ENCODE results near the gene RPS19BP1. TPM values are rescaled to one million over a fixed set of nuclear protein-coding genes. Genes with fewer than 3 reads are reported as not detected.

The RPS19BP1 gene
- polyA plus RNA-seq, 1 of the 3 experiments (the other 2 are of a cell fraction): 97.2 TPM

DNA sequence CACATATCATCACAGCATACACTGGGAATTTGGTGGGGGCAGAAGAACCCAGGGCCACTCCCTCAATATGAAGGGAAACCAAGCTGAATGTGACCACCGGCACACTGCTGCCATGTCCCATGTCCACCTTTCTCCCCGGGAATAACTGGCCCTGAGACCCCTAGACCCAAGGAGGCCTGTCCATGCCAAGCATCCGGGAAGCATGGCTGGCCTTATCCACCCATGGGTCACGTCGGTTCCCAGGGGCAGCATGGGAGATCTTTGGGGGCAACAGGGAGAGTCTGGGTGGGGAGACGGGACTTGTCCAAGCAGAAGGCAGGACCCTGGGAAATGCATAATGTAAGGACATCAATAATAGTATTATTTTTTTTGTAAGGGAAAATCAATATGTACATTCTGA is 40.9 kb downstream of the RPS19BP1 start:
- no peaks in the 10 kb centered on the region for H3K27me3 ChIP-seq (ENCODE audit: insufficient read depth)
- H2AFZ ChIP-seq (ENCODE audit: low read depth): no peak overlapping the region
- no peaks in the 10 kb centered on the region for H3K9me3 ChIP-seq
- peaks cover 0 to 5% of the 10 kb centered on the region in 2 experiments; a peak in 1 of 4 replicates for H3K4me1 ChIP-seq (ENCODE audit: control insufficient read depth in 1 of 2, insufficient read depth in 2 of 2, low read depth in 1 of 2, low read length in 1 of 2)
- no peak overlapping the region for H3K27ac ChIP-seq (ENCODE audit: low read depth in 2 of 2, low read length in 1 of 2)
- no peak overlapping the region for H3K9ac ChIP-seq
- no peaks in the 10 kb centered on the region for H3K9me2 ChIP-seq
- no peaks in the 10 kb centered on the region for H3K36me3 ChIP-seq (replicated peaks in 1 of 2; ENCODE audit: control insufficient read depth in 1 of 2, insufficient read depth in 2 of 2, low read length in 1 of 2)
- WGBS (ENCODE audit: low lambda C conversion rate): 100% methylated on average over 1 of the region's 6 CpGs
- no peak for DNase-seq
- H4K20me1 ChIP-seq (ENCODE audit: insufficient read depth): no peaks in the 10 kb centered on the region
- no peak overlapping the region for H3K4me2 ChIP-seq
- no peak overlapping the region for H3K4me3 ChIP-seq (ENCODE audit: low read depth in 2 of 2, low read length in 1 of 2)
- H3K79me2 ChIP-seq (ENCODE audit: insufficient read depth): no peaks in the 10 kb centered on the region
- TF ChIP-seq ELF1 (IDR thresholded peaks at IDR 0.05): no peak
- no peak for TF ChIP-seq EP300 (IDR thresholded peaks at IDR 0.05; ENCODE audit: borderline replicate concordance in 1 of 2, low read depth in 1 of 2, low read length in 1 of 2)
- TF ChIP-seq FOXJ3 (CRISPR knock-in tag; IDR thresholded peaks at IDR 0.05): no peak
- TF ChIP-seq RCOR1 (IDR thresholded peaks at IDR 0.05; ENCODE audit: low read length): no peak
- ChIA-PET POLR2A (interaction anchor here (1.7 kb wide), 1 partner anchor 10 kb away, joined by 4 read pairs; the partner anchor contains the start of gene MIEF1), CTCF (interaction anchor here (1.2 to 3.3 kb wide), 2 partner anchors 25 to 38 kb away, joined by 5 to 18 read pairs; no protein-coding TSS in a partner anchor)
- H3F3A ChIP-seq (replicated peaks; ENCODE audit: insufficient read depth): no peaks in the 10 kb centered on the region

DNA sequence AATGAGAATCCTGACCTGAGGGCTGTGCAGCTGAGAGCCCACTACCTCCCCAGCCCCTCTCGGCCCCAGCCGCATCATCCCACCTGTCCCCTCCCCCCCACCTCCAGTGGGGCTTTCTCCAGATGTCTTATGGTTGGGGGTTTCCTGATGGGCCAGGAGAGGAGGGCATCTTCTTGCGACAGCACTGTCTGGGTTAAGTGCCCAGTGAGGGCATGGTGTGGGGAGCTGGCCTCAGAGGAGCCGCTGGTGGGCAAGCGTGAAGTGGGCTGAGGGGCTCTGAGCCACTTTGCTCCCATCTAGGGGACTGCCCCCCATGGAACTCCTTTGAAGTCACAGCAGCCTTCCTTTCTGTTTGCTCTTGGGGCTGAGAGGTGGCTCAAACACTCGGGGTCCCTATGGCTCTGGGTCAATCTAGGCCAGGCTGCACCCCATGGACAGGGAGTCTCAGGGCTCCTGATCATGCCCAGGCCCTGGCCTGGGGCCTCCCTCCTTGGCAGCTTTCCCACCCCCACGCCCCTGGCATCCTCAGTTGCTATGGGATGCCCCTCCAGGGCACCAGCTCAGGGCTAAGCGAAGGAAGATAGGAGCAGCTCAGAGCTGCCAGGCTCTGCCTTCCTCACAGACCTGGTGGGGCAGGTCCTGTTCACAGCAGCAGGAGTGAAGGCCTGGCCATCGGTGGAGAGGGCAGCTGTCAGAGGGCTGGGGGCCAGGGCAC is 41.4 kb downstream of the RPS19BP1 start:
- Histone ChIP-seq H3K9ac (no peak overlapping the region), H3K4me3 (ENCODE audit: low read depth in 2 of 2, low read length in 1 of 2) (no peak overlapping the region), H3K36me3 (replicated peaks in 1 of 2; ENCODE audit: control insufficient read depth in 1 of 2, insufficient read depth in 2 of 2, low read length in 1 of 2) (no peaks in the 10 kb centered on the region), H3K79me2 (ENCODE audit: insufficient read depth) (no peaks in the 10 kb centered on the region), H3K4me1 (ENCODE audit: control insufficient read depth in 1 of 2, insufficient read depth in 2 of 2, low read depth in 1 of 2, low read length in 1 of 2) (peaks cover 0 to under 1% of the 10 kb centered on the region in 2 experiments; a peak in 1 of 4 replicates), H3F3A (replicated peaks; ENCODE audit: insufficient read depth) (no peaks in the 10 kb centered on the region), H3K27me3 (ENCODE audit: insufficient read depth) (no peaks in the 10 kb centered on the region), H3K9me3 (no peaks in the 10 kb centered on the region), H3K9me2 (no peaks in the 10 kb centered on the region), H3K4me2 (no peak overlapping the region), H2AFZ (ENCODE audit: low read depth) (no peak overlapping the region), H4K20me1 (ENCODE audit: insufficient read depth) (no peaks in the 10 kb centered on the region), H3K27ac (ENCODE audit: low read depth in 2 of 2, low read length in 1 of 2) (no peak overlapping the region)
- ChIA-PET CTCF (interaction anchor here (1.2 to 3.3 kb wide), 4 partner anchors 16 to 38 kb away, joined by 3 to 18 read pairs (median 6); no protein-coding TSS in a partner anchor), POLR2A (interaction anchor here (1.5 to 1.7 kb wide), 2 partner anchors 11 to 32 kb away, joined by 4 to 7 read pairs; partner anchors contain the start of gene MIEF1)
- no CpG with 5 or more reads among the region's 9 CpGs for WGBS (ENCODE audit: low lambda C conversion rate)
- no peak for DNase-seq
- TF ChIP-seq FOXM1 (IDR thresholded peaks at IDR 0.05; ENCODE audit: low read depth) (no peak), RAD21 (IDR thresholded peaks at IDR 0.05; ENCODE audit: low read length) (no peak), RXRA (IDR thresholded peaks at IDR 0.05; ENCODE audit: borderline replicate concordance, low read depth) (no peak), SMC3 (IDR thresholded peaks at IDR 0.05; ENCODE audit: low read depth, low read length) (no peak), FOXJ3 (CRISPR knock-in tag; IDR thresholded peaks at IDR 0.05) (no peak), NFIC (IDR thresholded peaks at IDR 0.05; ENCODE audit: borderline replicate concordance) (no peak), EZH2phosphoT487 (IDR thresholded peaks at IDR 0.05; ENCODE audit: borderline replicate concordance, low read depth) (no peak), CHD2 (IDR thresholded peaks at IDR 0.05; ENCODE audit: low read length, partially characterized antibody) (no peak), TAF1 (IDR thresholded peaks at IDR 0.05; ENCODE audit: borderline replicate concordance, low read depth, low read length) (no peak), POLR2AphosphoS5 (IDR thresholded peaks at IDR 0.05; ENCODE audit: low read depth, low read length) (no peak), RFX5 (IDR thresholded peaks at IDR 0.05; ENCODE audit: low read length) (no peak)
- TF ChIP-seq, protein P1, sequence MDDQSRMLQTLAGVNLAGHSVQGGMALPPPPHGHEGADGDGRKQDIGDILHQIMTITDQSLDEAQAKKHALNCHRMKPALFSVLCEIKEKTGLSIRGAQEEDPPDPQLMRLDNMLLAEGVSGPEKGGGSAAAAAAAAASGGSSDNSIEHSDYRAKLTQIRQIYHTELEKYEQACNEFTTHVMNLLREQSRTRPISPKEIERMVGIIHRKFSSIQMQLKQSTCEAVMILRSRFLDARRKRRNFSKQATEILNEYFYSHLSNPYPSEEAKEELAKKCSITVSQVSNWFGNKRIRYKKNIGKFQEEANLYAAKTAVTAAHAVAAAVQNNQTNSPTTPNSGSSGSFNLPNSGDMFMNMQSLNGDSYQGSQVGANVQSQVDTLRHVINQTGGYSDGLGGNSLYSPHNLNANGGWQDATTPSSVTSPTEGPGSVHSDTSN (IDR thresholded peaks at IDR 0.05): no peak
- TF ChIP-seq, protein P2, sequence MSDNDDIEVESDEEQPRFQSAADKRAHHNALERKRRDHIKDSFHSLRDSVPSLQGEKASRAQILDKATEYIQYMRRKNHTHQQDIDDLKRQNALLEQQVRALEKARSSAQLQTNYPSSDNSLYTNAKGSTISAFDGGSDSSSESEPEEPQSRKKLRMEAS (IDR thresholded peaks at IDR 0.05; ENCODE audit: low read depth): no peak
- TF ChIP-seq, protein P3, sequence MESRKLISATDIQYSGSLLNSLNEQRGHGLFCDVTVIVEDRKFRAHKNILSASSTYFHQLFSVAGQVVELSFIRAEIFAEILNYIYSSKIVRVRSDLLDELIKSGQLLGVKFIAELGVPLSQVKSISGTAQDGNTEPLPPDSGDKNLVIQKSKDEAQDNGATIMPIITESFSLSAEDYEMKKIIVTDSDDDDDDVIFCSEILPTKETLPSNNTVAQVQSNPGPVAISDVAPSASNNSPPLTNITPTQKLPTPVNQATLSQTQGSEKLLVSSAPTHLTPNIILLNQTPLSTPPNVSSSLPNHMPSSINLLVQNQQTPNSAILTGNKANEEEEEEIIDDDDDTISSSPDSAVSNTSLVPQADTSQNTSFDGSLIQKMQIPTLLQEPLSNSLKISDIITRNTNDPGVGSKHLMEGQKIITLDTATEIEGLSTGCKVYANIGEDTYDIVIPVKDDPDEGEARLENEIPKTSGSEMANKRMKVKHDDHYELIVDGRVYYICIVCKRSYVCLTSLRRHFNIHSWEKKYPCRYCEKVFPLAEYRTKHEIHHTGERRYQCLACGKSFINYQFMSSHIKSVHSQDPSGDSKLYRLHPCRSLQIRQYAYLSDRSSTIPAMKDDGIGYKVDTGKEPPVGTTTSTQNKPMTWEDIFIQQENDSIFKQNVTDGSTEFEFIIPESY (IDR thresholded peaks at IDR 0.05; ENCODE audit: borderline replicate concordance, low read depth): no peak
- TF ChIP-seq, protein P4, sequence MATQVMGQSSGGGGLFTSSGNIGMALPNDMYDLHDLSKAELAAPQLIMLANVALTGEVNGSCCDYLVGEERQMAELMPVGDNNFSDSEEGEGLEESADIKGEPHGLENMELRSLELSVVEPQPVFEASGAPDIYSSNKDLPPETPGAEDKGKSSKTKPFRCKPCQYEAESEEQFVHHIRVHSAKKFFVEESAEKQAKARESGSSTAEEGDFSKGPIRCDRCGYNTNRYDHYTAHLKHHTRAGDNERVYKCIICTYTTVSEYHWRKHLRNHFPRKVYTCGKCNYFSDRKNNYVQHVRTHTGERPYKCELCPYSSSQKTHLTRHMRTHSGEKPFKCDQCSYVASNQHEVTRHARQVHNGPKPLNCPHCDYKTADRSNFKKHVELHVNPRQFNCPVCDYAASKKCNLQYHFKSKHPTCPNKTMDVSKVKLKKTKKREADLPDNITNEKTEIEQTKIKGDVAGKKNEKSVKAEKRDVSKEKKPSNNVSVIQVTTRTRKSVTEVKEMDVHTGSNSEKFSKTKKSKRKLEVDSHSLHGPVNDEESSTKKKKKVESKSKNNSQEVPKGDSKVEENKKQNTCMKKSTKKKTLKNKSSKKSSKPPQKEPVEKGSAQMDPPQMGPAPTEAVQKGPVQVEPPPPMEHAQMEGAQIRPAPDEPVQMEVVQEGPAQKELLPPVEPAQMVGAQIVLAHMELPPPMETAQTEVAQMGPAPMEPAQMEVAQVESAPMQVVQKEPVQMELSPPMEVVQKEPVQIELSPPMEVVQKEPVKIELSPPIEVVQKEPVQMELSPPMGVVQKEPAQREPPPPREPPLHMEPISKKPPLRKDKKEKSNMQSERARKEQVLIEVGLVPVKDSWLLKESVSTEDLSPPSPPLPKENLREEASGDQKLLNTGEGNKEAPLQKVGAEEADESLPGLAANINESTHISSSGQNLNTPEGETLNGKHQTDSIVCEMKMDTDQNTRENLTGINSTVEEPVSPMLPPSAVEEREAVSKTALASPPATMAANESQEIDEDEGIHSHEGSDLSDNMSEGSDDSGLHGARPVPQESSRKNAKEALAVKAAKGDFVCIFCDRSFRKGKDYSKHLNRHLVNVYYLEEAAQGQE (IDR thresholded peaks at IDR 0.05; ENCODE audit: low read depth, low read length): no peak
- TF ChIP-seq, protein P5, sequence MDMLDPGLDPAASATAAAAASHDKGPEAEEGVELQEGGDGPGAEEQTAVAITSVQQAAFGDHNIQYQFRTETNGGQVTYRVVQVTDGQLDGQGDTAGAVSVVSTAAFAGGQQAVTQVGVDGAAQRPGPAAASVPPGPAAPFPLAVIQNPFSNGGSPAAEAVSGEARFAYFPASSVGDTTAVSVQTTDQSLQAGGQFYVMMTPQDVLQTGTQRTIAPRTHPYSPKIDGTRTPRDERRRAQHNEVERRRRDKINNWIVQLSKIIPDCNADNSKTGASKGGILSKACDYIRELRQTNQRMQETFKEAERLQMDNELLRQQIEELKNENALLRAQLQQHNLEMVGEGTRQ (IDR thresholded peaks at IDR 0.05; ENCODE audit: borderline replicate concordance, low read depth, low read length): no peak

Data from SK-N-SH (cell line).